GM23338 (cell line): ENCODE measurements around the gene TRIM54.

Source experiments
- CREB1 ChIP-seq: fragments of 250-450 bp; sonication (Bioruptor Pico); IDR thresholded peaks from 2 replicates; pipeline ENCODE4 v1.5.0; 2020; ENCODE audit warnings: low read depth, mild to moderate bottlenecking, moderate library complexity
- CTCF ChIP-seq, 2 experiments: fragments of 200-600 bp in 1 of 2; sonication (generic) in 1 of 2; conservative IDR thresholded peaks; 2 replicates each; pipeline versions ENCODE4 v1.5.1 to v1.6.1; 2016 to 2017; ENCODE audit warnings: antibody characterized with exemption in 2 of 2, low read depth in 2 of 2, mild to moderate bottlenecking in 2 of 2, moderate library complexity in 1 of 2
- ETS1 ChIP-seq: IDR thresholded peaks from 2 replicates; pipeline ENCODE4 v1.6.1; 2016; ENCODE audit warnings: antibody characterized with exemption
- EZH2 ChIP-seq: fragments of 200-600 bp; sonication (generic); IDR thresholded peaks from one replicate; pipeline ENCODE4 v1.8.0; 2017; ENCODE audit warnings: antibody characterized with exemption, mild to moderate bottlenecking, low read depth; ENCODE audit not compliant: unreplicated experiment
- EZH2phosphoT487 ChIP-seq: fragments of 200-600 bp; sonication (generic); IDR thresholded peaks from one replicate; pipeline ENCODE4 v1.8.1; 2018; ENCODE audit warnings: antibody characterized with exemption; ENCODE audit not compliant: unreplicated experiment
- POLR2AphosphoS5 ChIP-seq: IDR thresholded peaks from 2 replicates; pipeline ENCODE4 v1.6.1; 2016; ENCODE audit warnings: antibody characterized with exemption, low read depth
- ZNF114 ChIP-seq: fragments of 250-450 bp; sonication (Bioruptor Pico); IDR thresholded peaks from 2 replicates; pipeline ENCODE4 v1.5.0; 2020; ENCODE audit warnings: mild to moderate bottlenecking, moderate library complexity

GRCh38 chr2:27297195-27297594 is 15.0 kb downstream of the TRIM54 start:
- no peak for TF ChIP-seq CTCF (conservative IDR thresholded peaks at IDR 0.05; ENCODE audit: low read depth in 2 of 2)
- TF ChIP-seq EZH2, result no peak
- TF ChIP-seq ETS1, result no peak
- TF ChIP-seq EZH2phosphoT487, result no peak
- no peak for TF ChIP-seq ZNF114 (CRISPR knock-in tag)
- TF ChIP-seq CREB1 (CRISPR knock-in tag), result no peak
- TF ChIP-seq POLR2AphosphoS5, result no peak
